ENCODE results near the gene PWWP2B. TPM values are rescaled to one million over a fixed set of nuclear protein-coding genes. Genes with fewer than 3 reads are reported as not detected.

Gene PWWP2B
- polyA plus RNA-seq, 5 donors, result 6.1 to 18.4 (median 10.7) TPM

DNA sequence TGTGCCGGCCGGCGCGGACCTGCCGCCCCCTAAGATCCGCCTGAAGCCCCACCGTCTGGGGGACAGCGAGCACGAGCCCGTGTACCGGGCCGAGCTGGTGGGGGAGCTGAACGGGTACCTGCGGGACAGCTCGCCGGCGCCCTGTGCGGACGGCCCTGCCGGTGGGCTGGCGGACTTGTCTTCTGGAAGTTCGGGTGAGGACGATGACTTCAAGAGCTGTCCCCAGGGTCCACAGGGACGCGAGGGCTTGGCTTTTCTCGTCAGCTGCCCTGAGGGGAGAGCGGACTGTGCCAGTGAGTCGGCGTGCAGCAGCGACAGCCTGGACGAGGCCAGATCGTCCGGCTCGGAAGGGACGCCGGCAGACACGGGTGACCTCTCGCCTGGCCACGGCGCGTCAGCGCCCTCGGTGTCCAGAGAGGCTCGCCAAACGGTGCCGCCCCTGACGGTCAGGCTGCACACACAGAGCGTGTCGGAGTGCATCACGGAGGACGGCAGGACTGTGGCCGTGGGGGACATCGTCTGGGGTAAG, 8.5 kb downstream of the PWWP2B start:
- no peak for DNase-seq

DNA sequence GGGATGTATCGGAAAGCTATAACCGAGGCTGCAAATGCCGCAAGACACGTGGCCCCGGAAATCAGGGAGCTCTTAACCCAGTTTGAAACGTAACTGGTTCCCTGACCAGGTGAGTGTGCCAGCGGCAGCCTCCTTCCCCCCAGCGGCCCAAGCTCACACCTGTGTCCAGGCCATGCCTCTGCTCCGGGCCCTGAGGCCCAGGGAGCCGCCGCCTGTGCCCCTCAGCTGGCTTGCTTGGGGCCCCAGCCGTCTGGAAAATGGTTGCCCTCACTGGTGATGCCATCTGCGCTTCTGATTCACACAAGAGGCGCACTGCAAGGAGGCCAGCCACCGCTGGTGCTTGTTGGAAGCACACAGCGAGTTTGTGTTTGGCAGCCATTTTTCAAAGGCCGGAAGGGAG, 9.2 kb downstream of the PWWP2B start:
- no peak for DNase-seq

DNA sequence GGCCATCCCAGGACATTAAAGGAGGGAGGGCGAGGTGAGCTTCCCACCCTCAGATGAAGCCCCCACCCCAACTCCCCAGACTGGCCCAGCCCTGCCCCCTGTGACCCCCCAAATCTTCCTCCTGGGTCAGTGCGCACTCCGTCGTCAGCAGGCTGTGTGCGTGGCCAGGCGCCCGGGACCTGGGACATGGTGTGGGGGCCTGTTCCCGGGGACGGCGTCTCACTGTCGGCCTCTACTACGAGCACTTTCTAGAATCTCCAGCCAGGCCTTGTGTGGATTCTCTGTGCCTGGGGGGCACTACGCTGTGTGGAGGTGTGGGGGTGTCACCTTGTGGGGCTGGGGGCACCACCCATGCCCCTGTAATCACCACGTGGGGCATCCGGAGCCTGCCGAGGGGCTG, 9.8 kb downstream of the PWWP2B start:
- no peak for DNase-seq

DNA sequence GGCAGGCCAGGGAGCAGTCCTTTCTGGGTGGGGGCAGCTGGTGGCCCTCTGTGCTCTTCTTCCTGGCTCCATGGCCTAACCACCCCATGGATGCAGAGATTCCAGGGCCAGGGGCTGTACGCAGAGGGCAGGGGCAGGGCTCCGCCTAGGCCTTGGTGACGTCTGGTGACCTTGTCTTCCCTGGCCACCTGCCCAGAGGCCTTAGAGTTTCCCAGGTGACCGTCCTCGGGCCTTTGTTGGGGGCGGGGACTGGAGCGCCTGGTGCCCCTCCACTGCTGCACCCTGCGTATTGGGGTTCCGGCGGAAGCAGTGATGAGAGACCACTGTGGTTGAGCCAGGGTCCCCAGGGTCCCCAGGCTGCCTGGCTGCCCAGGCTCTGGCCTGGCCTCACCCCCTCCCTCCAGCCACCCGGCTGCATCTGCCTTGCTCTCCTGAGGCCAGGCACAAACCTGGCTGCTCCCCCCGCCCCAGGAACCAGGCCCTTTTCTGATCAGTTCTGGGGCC, 10.3 kb downstream of the PWWP2B start:
- DNase-seq, result no peak

DNA sequence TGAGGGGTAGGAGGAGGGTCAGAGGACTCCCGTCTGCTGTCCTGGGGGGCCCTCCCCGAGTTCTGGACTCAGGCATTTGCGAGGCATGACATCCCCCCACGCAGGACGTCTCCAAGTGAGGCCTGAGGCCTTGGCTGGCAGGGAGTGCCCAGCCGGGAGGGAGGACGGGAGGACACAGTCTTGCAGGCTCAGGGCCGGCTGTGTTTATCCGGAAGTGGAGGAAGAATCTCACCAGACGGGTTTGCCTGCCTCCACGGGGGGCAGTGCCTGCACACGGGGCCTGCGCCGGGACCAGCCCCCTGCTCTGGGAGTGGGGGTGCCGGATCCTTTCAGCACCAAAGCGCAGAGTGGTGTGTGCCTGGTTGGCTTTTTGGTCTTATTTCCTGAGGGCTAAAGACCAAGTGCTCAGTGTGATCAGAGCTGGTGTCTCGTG, 10.9 kb downstream of the PWWP2B start:
- DNase-seq, result peak; percentile 80 to 82

DNA sequence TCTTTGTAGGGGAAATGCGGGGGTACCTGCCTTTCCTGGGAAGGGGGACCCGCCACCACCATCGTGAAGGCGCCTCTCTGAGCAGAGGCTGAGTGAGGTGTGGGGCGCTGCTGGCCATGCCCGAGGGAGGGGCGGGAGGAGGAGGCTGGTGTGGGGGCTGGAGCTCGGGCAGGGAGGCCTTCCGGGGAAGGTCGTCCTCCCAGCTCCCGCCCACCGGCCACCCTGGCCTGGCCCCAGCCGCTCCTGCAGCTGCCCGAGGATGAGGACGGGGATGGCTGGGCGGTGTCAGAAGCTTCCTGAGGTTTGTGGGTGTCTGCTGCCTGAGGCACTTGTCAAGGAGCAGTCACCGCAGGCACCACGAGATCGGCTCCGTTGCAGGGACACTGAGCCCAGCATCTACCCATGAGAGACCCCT, 11.4 kb downstream of the PWWP2B start:
- DNase-seq, result no peak

DNA sequence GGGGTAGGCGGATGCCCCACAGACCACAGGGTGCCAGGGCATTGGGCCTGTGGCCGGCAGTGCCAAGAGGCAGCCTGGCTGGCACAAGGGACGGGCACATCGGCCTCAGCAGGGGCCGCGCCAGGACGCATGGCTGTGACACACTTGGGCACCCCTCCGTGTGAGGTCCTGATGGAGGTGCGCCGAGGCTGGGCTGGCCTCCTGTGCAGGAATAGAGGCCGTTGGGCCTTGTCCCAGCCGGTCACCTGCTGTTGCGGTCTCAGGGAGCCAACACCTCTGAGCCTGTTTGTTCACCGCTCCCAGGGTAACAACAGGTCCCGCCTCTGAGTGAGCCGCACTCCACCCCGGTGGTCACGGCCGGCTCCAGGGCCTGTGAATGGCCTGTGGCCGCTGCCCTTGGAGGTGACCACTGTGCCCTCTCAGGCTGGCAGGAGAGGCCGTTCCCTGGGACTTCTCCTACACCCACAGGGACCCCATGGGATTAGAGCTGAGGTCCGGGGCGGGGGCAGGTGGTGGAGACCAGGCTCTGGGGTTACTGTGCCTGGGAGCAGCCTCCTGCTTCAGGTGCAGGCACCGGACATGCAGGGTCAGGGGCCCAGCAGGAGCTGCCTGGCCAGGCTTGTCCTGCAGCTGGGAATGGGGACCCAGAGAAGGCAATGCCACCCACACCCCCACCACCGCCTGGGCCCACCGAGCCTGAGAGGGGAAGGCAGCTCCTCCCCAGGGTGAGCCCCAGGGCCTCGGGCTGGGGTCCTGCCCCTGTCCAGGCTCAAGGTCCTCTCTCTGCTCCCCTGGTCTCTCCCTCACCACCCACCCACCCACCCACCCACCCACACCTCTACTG, 12.0 kb downstream of the PWWP2B start:
- no peak for DNase-seq

DNA sequence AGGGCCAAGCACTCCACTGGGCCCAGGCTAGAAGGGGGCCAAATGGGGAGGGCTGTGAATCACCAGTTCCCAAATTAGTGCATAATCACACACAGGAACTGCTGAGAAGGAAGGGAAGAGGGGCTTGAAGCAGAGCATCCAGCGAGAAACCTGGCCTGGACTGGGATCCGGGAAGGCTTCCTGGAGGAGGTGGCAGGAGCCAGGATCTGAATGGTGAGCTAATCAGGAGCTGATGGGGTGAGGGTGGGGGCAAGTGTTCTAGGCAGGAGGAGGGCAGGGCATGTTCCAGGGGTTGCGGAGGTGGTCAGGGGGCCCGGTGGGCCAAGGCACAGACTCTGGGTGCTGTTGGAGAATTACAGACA, 12.6 kb downstream of the PWWP2B start:
- no peak for DNase-seq

DNA sequence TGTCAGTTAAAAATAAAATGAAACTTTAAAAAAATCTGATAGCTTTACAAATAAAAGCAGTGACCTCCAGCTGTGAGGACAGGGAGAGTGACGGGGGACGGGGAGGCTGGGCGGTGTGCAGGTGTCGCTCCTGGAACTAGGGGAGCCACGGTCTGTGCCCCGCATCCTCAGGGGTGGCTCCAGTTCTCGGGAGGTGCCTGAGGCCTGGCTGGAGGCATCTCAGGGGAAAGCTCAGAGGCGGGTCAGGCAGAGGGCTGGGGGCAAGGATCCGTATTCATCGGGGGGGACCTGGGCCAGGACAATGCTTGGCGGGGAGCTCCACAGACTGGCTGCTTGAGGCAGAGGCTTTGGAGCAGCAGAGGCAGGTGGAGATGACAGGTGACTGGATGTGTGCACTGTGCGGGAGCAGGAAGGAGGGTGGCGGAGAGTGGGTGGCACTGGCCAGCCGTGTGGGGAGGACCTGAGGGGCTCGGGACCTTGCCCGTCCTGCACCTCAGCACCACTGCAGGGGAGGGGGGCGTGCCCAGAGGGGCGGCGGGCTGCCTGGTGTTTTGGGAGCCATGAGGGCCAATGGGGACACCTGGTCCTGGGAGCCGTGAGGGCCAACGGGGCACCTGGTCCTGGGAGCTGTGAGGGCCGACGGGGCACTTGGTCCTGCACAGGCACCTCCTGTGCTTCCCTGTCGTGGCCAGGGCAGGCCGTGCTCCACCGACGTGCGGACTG, 13.2 kb downstream of the PWWP2B start:
- DNase-seq, result no peak

DNA sequence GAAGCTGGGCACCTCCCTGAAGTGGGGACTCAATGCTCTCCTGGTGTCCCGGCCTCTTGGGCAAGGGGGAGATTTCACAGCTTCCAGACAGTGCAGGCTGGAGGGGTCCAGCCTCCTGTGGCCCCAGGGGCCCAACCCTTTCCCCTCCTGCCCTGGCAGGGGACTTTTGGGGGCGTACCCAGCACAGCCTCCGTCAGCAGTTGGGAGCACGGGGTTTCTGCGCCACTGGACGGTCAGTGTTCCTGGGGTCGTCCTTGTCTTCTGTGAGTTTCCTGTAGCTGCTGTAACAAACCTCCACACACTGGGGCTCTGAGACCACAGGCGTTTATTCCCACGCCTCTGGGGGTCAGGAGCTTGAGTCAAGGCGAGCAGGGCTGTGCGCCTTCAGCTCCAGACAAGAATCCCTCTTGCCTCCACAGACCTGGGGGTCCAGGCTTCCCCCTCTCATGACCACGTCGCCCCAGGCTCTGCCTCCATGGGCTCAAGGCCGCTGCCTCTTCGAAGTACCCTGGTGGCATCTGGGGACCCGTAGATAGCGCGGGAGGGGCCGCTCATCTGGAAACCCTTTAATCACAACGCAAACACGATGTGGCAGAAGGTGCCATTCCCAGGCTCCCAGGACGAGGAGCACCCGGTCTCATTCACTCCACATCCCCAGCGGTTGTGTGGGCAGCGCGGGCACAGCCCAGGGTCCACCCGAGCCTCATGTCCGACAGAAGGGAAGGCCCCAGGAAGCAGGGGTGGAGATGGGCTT, 14.0 kb downstream of the PWWP2B start:
- DNase-seq, result no peak

DNA sequence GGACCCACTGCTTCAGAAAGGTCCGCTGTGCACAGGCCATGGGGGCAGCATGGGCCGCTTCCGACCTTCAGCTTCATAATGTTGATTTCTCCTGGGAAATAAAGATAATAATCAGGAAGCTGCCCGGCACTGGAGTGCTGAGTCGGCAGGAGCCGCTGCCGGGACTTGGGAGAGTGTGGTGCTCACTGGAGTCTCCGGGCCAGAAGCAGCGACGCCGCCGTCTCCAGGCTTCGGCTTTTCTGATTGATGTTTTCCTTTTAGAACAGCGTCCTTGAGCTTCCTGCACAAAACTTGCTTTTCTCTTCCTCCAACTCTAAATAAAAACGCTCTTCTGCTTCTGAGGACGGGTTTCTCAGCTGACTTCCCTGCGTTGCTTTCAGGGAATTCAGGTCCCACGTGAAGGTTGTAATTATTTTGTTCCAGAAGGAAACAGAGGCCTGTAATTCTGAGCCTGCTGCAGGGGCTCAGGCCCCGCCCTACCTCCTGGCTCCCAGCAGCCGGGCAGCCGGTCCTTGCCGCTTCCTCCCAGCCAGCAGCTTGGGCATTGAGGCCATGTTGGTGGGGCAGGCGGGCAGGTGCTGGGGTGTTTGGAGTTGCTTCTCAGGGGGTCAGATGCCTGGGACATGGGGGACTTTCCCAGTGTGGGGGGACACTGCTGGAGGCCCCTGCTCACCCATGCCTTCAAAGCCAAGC, 14.7 kb downstream of the PWWP2B start:
- DNase-seq, result peak in 1 of 2 donors; percentile 60

DNA sequence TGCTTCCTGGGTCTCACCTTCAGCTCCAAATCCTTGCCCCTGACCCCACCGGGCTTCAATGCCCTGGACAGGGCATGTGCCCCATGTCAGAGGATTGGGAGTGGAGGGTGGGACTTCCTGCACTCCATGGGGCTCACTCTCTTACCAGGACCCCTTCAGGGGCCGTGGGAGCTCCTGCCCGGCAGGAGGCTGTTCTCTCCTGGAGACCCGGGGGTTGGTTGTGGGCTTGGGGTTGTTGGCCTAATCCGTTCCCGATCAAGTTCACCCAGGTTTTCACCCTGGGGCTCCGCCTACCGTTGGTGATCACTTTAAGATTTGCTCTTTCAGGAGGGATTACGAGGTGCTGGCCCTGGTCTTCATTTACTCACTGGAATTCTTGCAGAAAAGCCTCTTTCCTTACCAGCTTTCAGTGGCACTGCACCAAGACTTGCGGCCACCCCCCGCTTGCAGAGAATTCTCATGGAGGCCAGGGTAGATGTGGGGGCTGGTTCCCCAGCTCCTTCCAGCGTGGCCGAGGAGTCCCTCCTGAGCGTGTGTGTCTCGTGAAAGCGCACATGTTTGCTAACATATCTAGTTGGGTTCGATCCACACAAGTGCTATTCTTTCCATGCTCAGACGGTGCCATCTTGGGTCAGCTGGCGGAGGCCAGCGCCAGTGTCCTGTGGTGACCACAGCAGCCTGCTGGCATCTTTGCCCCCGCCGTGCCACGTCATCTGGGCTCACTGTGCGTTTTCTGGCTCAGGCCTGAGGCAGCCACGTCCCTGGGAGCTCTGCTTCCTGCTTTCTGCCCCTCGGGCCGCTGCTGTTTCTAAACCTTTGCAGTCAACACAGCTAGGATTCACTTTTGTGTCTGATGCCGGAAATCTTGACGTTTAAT, 15.6 kb downstream of the PWWP2B start:
- DNase-seq, result no peak

DNA sequence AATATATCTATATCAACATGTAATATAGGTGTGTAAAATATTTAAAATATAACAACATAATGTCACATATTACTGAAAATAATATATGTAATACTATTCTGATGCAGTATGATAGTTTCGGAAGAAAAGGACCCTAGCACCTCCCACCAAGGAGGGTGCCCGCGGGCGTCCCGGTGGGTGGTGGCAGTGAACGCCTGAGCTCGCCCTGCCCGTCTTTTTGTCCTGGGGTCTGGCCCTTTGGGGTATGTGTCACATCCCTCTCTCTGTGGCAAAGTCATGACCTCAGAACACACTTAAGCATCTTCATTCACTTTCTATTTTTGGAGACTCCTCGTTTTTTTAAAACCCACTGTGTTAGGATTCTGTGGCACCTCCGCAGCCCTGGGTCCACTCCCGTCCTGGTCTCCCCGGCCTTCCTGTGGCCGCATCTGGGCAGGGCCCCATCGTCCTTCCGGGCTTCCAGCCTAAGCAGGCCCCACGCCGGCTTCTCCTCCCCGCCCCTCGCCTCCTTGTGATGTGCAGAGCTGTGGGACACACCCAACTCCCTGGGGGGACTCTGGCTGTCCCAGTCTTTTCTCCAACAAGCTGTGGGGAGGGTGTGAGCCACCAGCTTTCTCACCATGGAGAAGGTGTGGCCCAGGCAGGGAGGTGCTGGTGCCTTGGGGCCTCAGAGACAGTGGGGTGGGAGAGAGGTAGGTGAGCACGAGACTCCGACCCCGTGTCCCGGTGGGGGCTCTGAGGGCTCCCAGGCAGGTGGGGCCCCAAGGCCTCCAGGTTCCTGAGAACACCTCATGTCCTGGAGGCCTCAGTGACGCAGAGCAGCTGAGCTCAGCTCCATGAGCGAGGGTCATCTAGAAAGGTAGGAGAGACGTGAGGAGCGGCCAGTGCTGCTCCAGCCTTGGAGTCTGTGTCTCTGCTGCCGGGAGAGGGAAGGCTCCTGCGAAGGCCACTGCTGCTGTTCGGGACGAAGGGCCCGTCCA, 16.5 kb downstream of the PWWP2B start:
- DNase-seq, result no peak

DNA sequence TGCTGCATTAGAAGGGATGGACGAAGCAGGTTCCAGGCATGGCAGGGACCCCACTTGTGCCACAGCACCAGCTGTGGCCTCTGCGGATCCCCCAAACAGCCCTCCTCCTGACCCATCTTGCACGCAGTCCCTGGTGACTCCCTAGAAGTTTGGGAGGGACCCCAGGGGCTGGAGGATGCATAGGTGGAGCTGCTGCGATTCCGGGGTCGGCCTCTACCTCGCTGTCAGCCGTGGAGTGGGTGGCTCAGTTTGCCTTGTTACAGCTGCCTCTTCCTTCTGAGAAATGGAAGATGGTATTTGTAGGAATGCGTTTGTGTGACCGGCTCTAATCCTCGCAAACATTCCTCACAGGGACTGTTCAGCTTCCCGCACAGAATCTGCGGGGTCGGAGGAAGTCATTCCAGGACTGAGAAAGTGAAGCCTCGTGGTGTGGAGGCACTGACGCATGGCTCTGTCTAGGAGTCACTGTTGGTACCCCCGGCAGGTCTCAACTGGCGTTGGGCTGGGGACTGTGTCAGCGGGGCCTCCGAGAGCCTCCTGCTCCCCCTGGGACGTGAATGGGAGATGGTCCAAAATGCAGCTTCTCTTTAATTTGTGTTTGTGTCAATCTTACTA, 17.5 kb downstream of the PWWP2B start:
- DNase-seq, result no peak

DNA sequence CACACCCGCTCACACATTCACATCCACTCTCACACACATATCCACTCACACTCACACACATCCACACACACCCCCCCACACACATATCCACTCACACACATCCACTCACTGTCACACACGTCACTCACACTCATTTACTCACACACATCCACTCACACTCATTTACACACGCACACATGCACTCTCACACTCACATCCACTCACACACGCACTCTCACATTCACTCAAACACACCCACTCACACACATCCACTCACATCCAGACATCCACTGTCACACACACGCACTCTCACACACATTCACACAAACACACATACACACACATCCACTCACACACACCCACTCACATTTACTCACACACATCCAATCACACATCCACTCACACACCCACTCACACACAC, 18.3 kb downstream of the PWWP2B start:
- DNase-seq, result no peak

DNA sequence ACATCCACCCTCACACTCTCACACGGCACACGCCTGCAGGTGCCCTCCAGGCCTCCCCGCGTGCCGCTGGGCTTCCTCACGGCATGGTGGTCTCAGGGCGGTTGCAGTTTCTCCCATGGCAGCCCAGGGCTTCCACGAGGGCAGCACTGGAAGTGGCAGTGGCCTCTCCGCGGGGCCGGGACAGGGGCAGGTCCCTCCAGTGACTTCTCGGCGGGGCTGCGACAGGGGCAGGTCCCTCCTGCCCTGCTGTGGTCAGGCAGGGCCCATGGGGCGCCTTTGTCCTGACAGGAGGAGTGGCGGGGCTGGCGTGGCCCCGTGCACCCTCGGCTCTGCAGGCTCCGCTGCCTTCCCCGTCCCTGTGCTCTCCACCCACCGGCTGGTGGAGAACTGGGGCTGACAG, 19.0 kb downstream of the PWWP2B start:
- DNase-seq, result no peak

DNA sequence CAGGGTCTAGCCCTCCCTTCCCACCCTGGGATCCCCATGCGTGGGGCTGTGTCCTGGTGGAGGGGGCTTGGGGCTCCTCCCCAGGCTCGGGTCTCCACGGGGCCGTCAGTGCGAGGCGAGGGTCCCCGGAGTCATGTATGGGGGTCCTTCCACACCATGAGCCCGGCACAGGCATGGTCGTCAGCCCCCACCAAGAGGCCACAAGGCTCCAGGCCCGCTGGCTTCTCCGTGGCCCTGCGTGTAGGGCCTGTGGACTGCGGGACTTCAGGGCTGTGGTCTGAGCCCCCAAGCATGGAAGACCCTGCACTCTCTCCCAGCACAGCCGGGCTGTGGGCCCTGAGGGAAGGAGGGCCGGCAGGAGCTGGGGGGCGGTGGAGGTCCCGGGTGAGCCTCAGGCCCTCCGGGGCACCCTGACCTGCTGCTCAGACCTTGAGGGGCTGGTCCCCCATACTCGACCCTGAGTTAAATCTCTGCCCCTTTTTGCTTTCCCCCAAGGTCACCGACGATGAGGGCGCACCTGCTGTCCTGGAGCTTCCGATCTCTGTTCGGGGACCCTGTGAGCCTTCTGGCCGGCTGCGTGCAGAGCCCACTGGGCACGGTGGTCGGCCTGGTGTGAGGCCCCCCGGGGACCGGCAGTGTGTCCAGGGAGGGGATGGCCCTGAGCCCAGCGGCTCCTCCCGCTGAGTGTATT, 19.7 kb downstream of the PWWP2B start:
- no peak for DNase-seq
